Placental epithelial cell (primary cell): ENCODE results near the gene SETBP1. TPM values are rescaled to one million over a fixed set of nuclear protein-coding genes. Genes with fewer than 3 reads are reported as not detected.

Experiments used
- small RNA-seq: library from RNA; depleted of rRNA; stranded (forward); fragments of <200 nt; gene quantifications from one replicate; pipeline ENCODE3, GENCODE V24; 2012
- total RNA-seq: library from RNA; depleted of rRNA; stranded (reverse); fragments of >200 nt; gene quantifications from 2 replicates; pipeline ENCODE4 v1.2.3, GENCODE V29; 2012

SETBP1 gene
- 18.5 and 24.9 TPM in 2 replicates for total RNA-seq

GRCh38 chr18:44680273-44681075, at the start of gene SETBP1:
SETBP1 (plus strand) TSS chr18:44680888; CDS start chr18:44701347, 20,459 bp downstream.

Small RNAs within 50 kb of the gene (small RNA-seq; reads per million reads assigned to genes)
- not detected for gene MIR4319
